AG04449 (cell line): ENCODE data around the gene ABHD8.

Source experiments
- CTCF ChIA-PET: fragments of 350-600 bp; formaldehyde crosslinking; extraction: SDS; loops from one replicate; lab custom pipeline; 2021; ENCODE audit warnings: antibody characterized with exemption; lab: Yijun Ruan, JAX
- POLR2A ChIA-PET: fragments of 400-600, 350-600 bp; formaldehyde crosslinking; extraction: SDS; loops from one replicate; lab custom pipeline; 2020; ENCODE audit warnings: antibody characterized with exemption, inconsistent platforms; lab: Yijun Ruan, JAX
- DNase-seq: peaks from one replicate; pipeline ENCODE4 v3.0.0-alpha.2; 2010; ENCODE audit warnings: low read depth, low spot score
- H3K4me3 ChIP-seq: 2 replicates; pipeline ENCODE4 v1.5.1; 2011; ENCODE audit warnings: low read depth, mild to moderate bottlenecking, control low read depth, low read length
- CTCF ChIP-seq: IDR thresholded peaks from one replicate; pipeline ENCODE4 v1.5.1; 2011; ENCODE audit warnings: mild to moderate bottlenecking, moderate library complexity, low read length, control low read depth, inconsistent platforms; ENCODE audit not compliant: insufficient read depth; ENCODE audit errors: missing control alignments

ABHD8 gene

GRCh38 chr19:17266026-17266425 is 37.2 kb downstream of the ABHD8 start:
- H3K4me3 ChIP-seq, result no peak overlapping the region
- CTCF ChIA-PET, result interaction anchor here (0.8 to 1.8 kb wide), 6 partner anchors 11 to 200 kb away, joined by 3 to 23 read pairs (median 4); partner anchors contain the start of gene ANKLE1
- no peak for DNase-seq
- no peak for TF ChIP-seq CTCF
- POLR2A ChIA-PET, result no interaction called here

- ChIA-PET CTCF (interaction anchor here (0.8 to 3.9 kb wide), 8 partner anchors 10 to 79 kb away, joined by 3 to 19 read pairs (median 4); no protein-coding TSS in a partner anchor), POLR2A (interaction anchor here (0.7 to 1.2 kb wide), 2 partner anchors 9 to 25 kb away, joined by 3 read pairs; no protein-coding TSS in a partner anchor)
- DNase-seq, result no peak
- no peak for TF ChIP-seq CTCF
- no peak within 1 kb of the TSS for H3K4me3 ChIP-seq
These were observed 38.6 kb downstream of the ABHD8 start, which contains the start of gene USHBP1 for GRCh38 chr19:17264641-17264979. Gene USHBP1 (minus strand): TSS chr19:17264745. CDS start chr19:17264299, 446 bp downstream.

- no peak for TF ChIP-seq CTCF
- H3K4me3 ChIP-seq, result no peak overlapping the region
- ChIA-PET POLR2A (no interaction called here), CTCF (interaction anchor here (0.8 to 3.9 kb wide), 11 partner anchors 9 to 196 kb away, joined by 3 to 19 read pairs (median 3); no protein-coding TSS in a partner anchor)
- DNase-seq, result no peak
These were observed 39.2 kb downstream of the ABHD8 start for GRCh38 chr19:17263712-17264640.

GRCh38 chr19:17262557-17262956 is 40.7 kb downstream of the ABHD8 start:
- no peak for DNase-seq
- ChIA-PET POLR2A (no interaction called here), CTCF (interaction anchor here (1.2 to 3.9 kb wide), 6 partner anchors 8 to 195 kb away, joined by 3 to 33 read pairs (median 7); partner anchors contain the start of gene ANKLE1)
- no peak for TF ChIP-seq CTCF
- no peak overlapping the region for H3K4me3 ChIP-seq

GRCh38 chr19:17260842-17261325 is 42.3 kb downstream of the ABHD8 start:
- ChIA-PET POLR2A (no interaction called here), CTCF (interaction anchor here (0.7 to 3.5 kb wide), 22 partner anchors 9 to 595 kb away, joined by 3 to 33 read pairs (median 3); partner anchors contain the start of genes MYO9B and OCEL1)
- TF ChIP-seq CTCF, result peak; percentile 92
- DNase-seq, result no peak
- H3K4me3 ChIP-seq, result no peak overlapping the region

GRCh38 chr19:17259934-17260333 is 43.3 kb downstream of the ABHD8 start:
- POLR2A ChIA-PET, result no interaction called here
- no peak overlapping the region for H3K4me3 ChIP-seq
- TF ChIP-seq CTCF, result no peak
- DNase-seq, result no peak
- CTCF ChIA-PET, result interaction anchor here (0.7 to 3.5 kb wide), 22 partner anchors 8 to 596 kb away, joined by 3 to 33 read pairs (median 4); partner anchors contain the start of genes ANO8, MYO9B and OCEL1
